IMR-90 (cell line): Measurements from ENCODE around the gene ACOXL. TPM values are rescaled to one million over a fixed set of nuclear protein-coding genes. Genes with fewer than 3 reads are reported as not detected.
A peak's percentile ranks its signal among the peaks of the same experiment; 100 is the strongest.

Experiments
- ATAC-seq: fragments of 200-7000 bp; cut with Tn5 transposase; 2 replicates; pipeline ENCODE4 v1.9.1; 2020; ENCODE audit warnings: low read depth, mild to moderate bottlenecking, moderate library complexity
- BruUV-seq: library from RNA; stranded (reverse); fragments of 400-500 nt; replicated peaks from 2 replicates; lab custom pipeline; 2021; lab: Mats Ljungman, UMichigan
- CTCF ChIA-PET: fragments of 300-600 bp; formaldehyde crosslinking; extraction: SDS; loops from one replicate; lab custom pipeline; 2021; ENCODE audit warnings: antibody characterized with exemption; lab: Yijun Ruan, JAX
- POLR2A ChIA-PET: fragments of 300-600 bp; sonication (Branson Sonifier 250); formaldehyde crosslinking; loops from one replicate; lab custom pipeline; 2022; ENCODE audit warnings: antibody characterized with exemption; ENCODE audit not compliant: unreplicated experiment; lab: Charles Lee
- DNase-seq: peaks from one replicate; pipeline ENCODE4 v3.0.0; 2013
- H2AFZ ChIP-seq: replicated peaks from 2 replicates; pipeline ENCODE3; 2013; ENCODE audit warnings: low read length, mild to moderate bottlenecking; ENCODE audit not compliant: poor library complexity
- H2AK5ac ChIP-seq: 2 replicates; pipeline ENCODE4 v1.6.1; 2013; ENCODE audit warnings: low read depth, low read length, inconsistent platforms
- H2AK9ac ChIP-seq: replicated peaks from 2 replicates; pipeline ENCODE3; 2013; ENCODE audit warnings: mild to moderate bottlenecking, low read depth, low read length, moderate library complexity; ENCODE audit not compliant: poor library complexity
- H2BK120ac ChIP-seq: 2 replicates; pipeline ENCODE4 v1.6.1; 2013; ENCODE audit warnings: low read depth, low read length, inconsistent platforms
- H2BK15ac ChIP-seq: 3 replicates; pipeline ENCODE4 v1.6.1; 2013; ENCODE audit warnings: low read depth, low read length, inconsistent platforms
- H2BK20ac ChIP-seq: 2 replicates; pipeline ENCODE4 v1.6.1; 2013; ENCODE audit warnings: low read depth, mild to moderate bottlenecking, inconsistent platforms, low read length, moderate library complexity
- H2BK5ac ChIP-seq: 2 replicates; pipeline ENCODE4 v1.6.1; 2013; ENCODE audit warnings: mild to moderate bottlenecking, low read depth, low read length, inconsistent platforms; ENCODE audit not compliant: poor library complexity, severe bottlenecking
- H3K14ac ChIP-seq: replicated peaks from 2 replicates; pipeline ENCODE4 v1.6.1; 2013; ENCODE audit warnings: low read depth, low read length, inconsistent platforms
- H3K18ac ChIP-seq: 2 replicates; pipeline ENCODE4 v1.6.1; 2013; ENCODE audit warnings: low read depth, low read length, control low read depth
- H3K23ac ChIP-seq: 2 replicates; pipeline ENCODE4 v1.6.1; 2013; ENCODE audit warnings: low read depth, low read length, inconsistent platforms
- H3K27ac ChIP-seq: 2 replicates; pipeline ENCODE4 v1.5.1; 2013; ENCODE audit warnings: mild to moderate bottlenecking, control low read depth, low read length; ENCODE audit not compliant: insufficient read depth
- H3K27me3 ChIP-seq: 2 replicates; pipeline ENCODE4 v1.6.1; 2013; ENCODE audit warnings: low read length; ENCODE audit not compliant: control insufficient read depth, insufficient read depth
- H3K36me3 ChIP-seq: 2 replicates; pipeline ENCODE4 v1.6.1; 2013; ENCODE audit warnings: low read length, mixed read lengths; ENCODE audit not compliant: control insufficient read depth, insufficient read depth
- H3K4ac ChIP-seq: 2 replicates; pipeline ENCODE4 v1.6.1; 2013; ENCODE audit warnings: low read depth, low read length, inconsistent platforms
- H3K4me1 ChIP-seq: 2 replicates; pipeline ENCODE4 v1.6.1; 2013; ENCODE audit warnings: low read length, mixed read lengths; ENCODE audit not compliant: control insufficient read depth, insufficient read depth
- H3K4me2 ChIP-seq: 2 replicates; pipeline ENCODE4 v1.6.1; 2013; ENCODE audit warnings: low read depth, mild to moderate bottlenecking, control low read depth, low read length, moderate library complexity
- H3K4me3 ChIP-seq: 2 replicates; pipeline ENCODE4 v1.5.1; 2013; ENCODE audit warnings: low read depth, mild to moderate bottlenecking, control low read depth, low read length, moderate library complexity; ENCODE audit not compliant: insufficient read depth
- H3K56ac ChIP-seq: 2 replicates; pipeline ENCODE4 v1.6.1; 2013; ENCODE audit warnings: low read length, inconsistent platforms; ENCODE audit not compliant: insufficient read depth; ENCODE audit errors: extremely low read depth
- H3K79me1 ChIP-seq, 2 experiments: 2 replicates each; pipeline ENCODE4 v1.6.1; 2013; ENCODE audit warnings: low read length in 2 of 2, inconsistent platforms in 1 of 2, low read depth in 1 of 2
- H3K9ac ChIP-seq: 2 replicates; pipeline ENCODE4 v1.6.1; 2013; ENCODE audit warnings: low read depth, low read length, control low read depth
- H3K9me1 ChIP-seq: 2 replicates; pipeline ENCODE4 v1.6.1; 2013; ENCODE audit warnings: low read length, inconsistent platforms; ENCODE audit not compliant: insufficient read depth
- H3K9me3 ChIP-seq: 2 replicates; pipeline ENCODE4 v1.6.1; 2013; ENCODE audit warnings: low read length; ENCODE audit not compliant: control insufficient read depth, insufficient read depth
- H4K20me1 ChIP-seq: 2 replicates; pipeline ENCODE4 v1.6.1; 2013; ENCODE audit warnings: low read length, inconsistent platforms; ENCODE audit not compliant: insufficient read depth
- H4K5ac ChIP-seq: 2 replicates; pipeline ENCODE4 v1.6.1; 2013; ENCODE audit warnings: mild to moderate bottlenecking, low read depth, low read length, control low read depth
- H4K8ac ChIP-seq, 2 experiments: 2 replicates each; pipeline ENCODE4 v1.6.1; 2013; ENCODE audit warnings: low read depth in 2 of 2, low read length in 2 of 2, control low read depth in 1 of 2, inconsistent platforms in 1 of 2
- H4K91ac ChIP-seq: 2 replicates; pipeline ENCODE4 v1.6.1; 2013; ENCODE audit warnings: low read depth, low read length, inconsistent platforms; ENCODE audit not compliant: insufficient read depth
- MAFK ChIP-seq: IDR thresholded peaks from 2 replicates; pipeline ENCODE4 v1.6.1; 2012; ENCODE audit warnings: low read depth, low read length, improper control_type of control experiment
- POLR2A ChIP-seq: IDR thresholded peaks from 2 replicates; pipeline ENCODE4 v1.6.1; 2012; ENCODE audit warnings: mild to moderate bottlenecking, low read depth, low read length
- WGBS, 2 experiments: methylation state at CpG; one replicate each; pipeline versions ENCODE4 v1.1.5 to v1.1.7; 2013; ENCODE audit warnings: missing lambda C conversion rate in 2 of 2; ENCODE audit not compliant: insufficient read length in 1 of 2; ENCODE audit errors: extremely low coverage in 2 of 2; 5-methylcytosine and 5-hydroxymethylcytosine counted together
- dilution Hi-C: fragments of 300-500 bp; cut with HindIII; formaldehyde crosslinking; loops from one replicate; pipeline ENCODE4 v1.14.3; 2018; ENCODE audit warnings: low sequenced_read_pairs; ENCODE audit not compliant: unreplicated experiment
- in situ Hi-C: fragments of 300-500 bp; cut with MboI; formaldehyde crosslinking; loops from 3 replicates; pipeline ENCODE4 v1.14.3; 2019; ENCODE audit warnings: low sequenced_read_pairs, inconsistent platforms, mixed read lengths
- intact Hi-C: fragments of 100-400 bp; cut with micrococcal nuclease; formaldehyde crosslinking; loops from 2 replicates; pipeline ENCODE4 v1.10.0; 2022
- polyA plus RNA-seq, 3 experiments: library from polyadenylated mRNA; depleted of rRNA; stranded (reverse); fragments of >200 nt; gene quantifications; 2 replicates each; pipeline ENCODE4 v1.2.3, GENCODE V29; 2012; ENCODE audit warnings: low replicate concordance in 1 of 3
- total RNA-seq: library from RNA; depleted of rRNA; stranded (reverse); fragments of >200 nt; gene quantifications from 2 replicates; pipeline ENCODE4 v1.2.3, GENCODE V29; 2012

The ACOXL gene
- total and polyA plus RNA-seq, 2 of the 4 experiments (the other 2 are of a cell fraction): not detected

- Histone ChIP-seq H3K9ac (no peak overlapping the region), H3K36me3 (peaks cover 3% of the 10 kb centered on the region; the same call in 1 of the 2 replicates), H3K18ac (no peak overlapping the region), H3K79me1 (peaks cover 0 to 8% of the 10 kb centered on the region in 2 experiments; a peak in 1 of 4 replicates), H3K23ac (no peak overlapping the region), H2BK5ac (no peak overlapping the region), H2AK5ac (no peak overlapping the region), H3K27me3 (peaks cover 20% of the 10 kb centered on the region), H3K4ac (no peak overlapping the region), H4K20me1 (peaks cover 18% of the 10 kb centered on the region), H2AFZ (peak overlapping the region; percentile 57), H3K4me2 (no peak overlapping the region), H3K4me3 (no peak overlapping the region), H3K56ac (no peak overlapping the region), H4K91ac (no peak overlapping the region), H4K5ac (no peak overlapping the region), H3K4me1 (peaks cover 2% of the 10 kb centered on the region), H3K9me3 (peaks cover 3% of the 10 kb centered on the region; the same call in 1 of the 2 replicates), H4K8ac (no peak overlapping the region), H2BK15ac (no peak overlapping the region), H2BK120ac (no peak overlapping the region), H2BK20ac (no peak overlapping the region), H3K9me1 (no peaks in the 10 kb centered on the region), H3K14ac (no peak overlapping the region), H2AK9ac (no peak overlapping the region), H3K27ac (no peak overlapping the region)
- WGBS, 2 experiments: 36% methylated on average over 43 of the region's 76 CpGs; no CpG with 5 or more reads in 1 of the 2 experiments
- ChIA-PET CTCF (no interaction called here), POLR2A (no interaction called here)
- no TSS peak for BruUV-seq
- dilution Hi-C loops: no loop called here
- TF ChIP-seq POLR2A: no peak
- TF ChIP-seq MAFK: no peak
- no peak for ATAC-seq
- no peak for DNase-seq
- intact Hi-C loops: no loop called here
- in situ Hi-C loops: loop anchor here (5.0 to 10.0 kb wide), 2 partner anchors 556 to 583 kb away; no protein-coding TSS in a partner anchor
Observed at GRCh38 chr2:111118981-111119821, 386.8 kb downstream of the ACOXL start.
